ENCODE measurements around the gene SLC38A2.

DNA sequence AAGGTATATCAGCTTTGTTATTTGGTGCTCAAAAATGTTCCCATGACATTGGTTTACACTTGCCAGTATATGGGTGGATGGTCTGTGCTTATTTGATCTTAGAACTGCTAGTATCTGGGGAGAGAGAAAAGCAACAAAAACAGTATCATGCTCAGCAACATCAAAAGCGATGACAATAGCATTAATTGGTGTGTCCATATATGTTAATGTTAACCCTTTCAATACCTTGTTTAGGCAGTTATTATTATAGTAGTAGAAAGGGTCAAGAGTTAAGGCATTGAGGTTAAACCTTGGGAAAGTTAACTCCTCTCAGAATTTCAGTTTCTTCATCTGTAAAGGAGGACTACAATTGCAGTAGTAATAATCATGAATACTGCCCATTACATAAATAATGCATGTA, 37.4 kb upstream of the SLC38A2 start:
- TF ChIP-seq CTCF (IDR thresholded peaks at IDR 0.05) (no peak), ZBTB21 (CRISPR knock-in tag; IDR thresholded peaks at IDR 0.05; ENCODE audit: borderline replicate concordance) (no peak)
